Spinal cord (tissue), 10 donors: Measurements from ENCODE around the gene HIVEP1. TPM values are rescaled to one million over a fixed set of nuclear protein-coding genes. Genes with fewer than 3 reads are reported as not detected.

Experiments
- DNase-seq, 6 donors: peaks; one replicate each; pipeline versions ENCODE4 v3.0.0 to v3.0.0-alpha.2; 2013 to 2015; ENCODE audit warnings: low spot score in 6 of 6, low read depth in 4 of 6
- H3K27ac ChIP-seq: one replicate; pipeline ENCODE4 v1.5.1; 2013; ENCODE audit warnings: low read depth, low read length, control low read depth
- H3K27me3 ChIP-seq: one replicate; pipeline ENCODE4 v1.6.1; 2013; ENCODE audit warnings: low read length; ENCODE audit not compliant: control insufficient read depth, insufficient read depth
- H3K36me3 ChIP-seq: one replicate; pipeline ENCODE4 v1.6.1; 2013; ENCODE audit warnings: low read length; ENCODE audit not compliant: control insufficient read depth, insufficient read depth
- H3K4me1 ChIP-seq: one replicate; pipeline ENCODE4 v1.6.1; 2013; ENCODE audit warnings: low read length; ENCODE audit not compliant: control insufficient read depth, insufficient read depth
- H3K4me3 ChIP-seq: one replicate; pipeline ENCODE4 v1.5.1; 2013; ENCODE audit warnings: low read depth, low read length, control low read depth
- H3K9me3 ChIP-seq: one replicate; pipeline ENCODE4 v1.6.1; 2013; ENCODE audit warnings: low read length; ENCODE audit not compliant: control insufficient read depth, insufficient read depth
- WGBS: methylation state at CpG from one replicate; pipeline ENCODE4 v1.1.5; 2013; ENCODE audit warnings: missing lambda C conversion rate; ENCODE audit not compliant: insufficient coverage; 5-methylcytosine and 5-hydroxymethylcytosine counted together
- polyA plus RNA-seq, 2 donors: library from polyadenylated mRNA; unstranded; fragments of 120-200 nt; gene quantifications; one replicate each; pipeline ENCODE4 v1.2.1, GENCODE V29; 2013; ENCODE audit not compliant: insufficient read length in 2 of 2
- total RNA-seq, 2 donors: library from RNA; depleted of rRNA in 1 of 2; stranded (reverse); fragments of 120-200 nt in 1 of 2; fragments of >200 nt in 1 of 2; gene quantifications; one replicate each; pipeline versions ENCODE4 v1.2.3 to v1.2.4, GENCODE V29; 2013 to 2014
- donor health status: healthy.

The HIVEP1 gene
- total and polyA plus RNA-seq, 4 donors, result 20.4 to 29.6 (median 22.5) TPM

GRCh38 chr6:12198851-12199250, 186.7 kb downstream of the HIVEP1 start:
- WGBS, result 93% methylated on average over 3 of the region's 3 CpGs
- Histone ChIP-seq H3K27me3 (no peaks in the 10 kb centered on the region), H3K27ac (no peak overlapping the region), H3K9me3 (no peaks in the 10 kb centered on the region), H3K4me3 (no peak overlapping the region), H3K4me1 (no peaks in the 10 kb centered on the region), H3K36me3 (no peaks in the 10 kb centered on the region)
- DNase-seq, result no peak

- Histone ChIP-seq H3K27ac (no peak overlapping the region), H3K4me1 (no peaks in the 10 kb centered on the region), H3K27me3 (no peaks in the 10 kb centered on the region), H3K4me3 (no peak overlapping the region), H3K9me3 (no peaks in the 10 kb centered on the region), H3K36me3 (no peaks in the 10 kb centered on the region)
- WGBS, result 92% methylated on average over 3 of the region's 3 CpGs
- DNase-seq, result no peak
Observed at GRCh38 chr6:12200015-12200564, 188.0 kb downstream of the HIVEP1 start.

- Histone ChIP-seq H3K4me3 (no peak overlapping the region), H3K9me3 (no peaks in the 10 kb centered on the region), H3K36me3 (no peaks in the 10 kb centered on the region), H3K27ac (no peak overlapping the region), H3K4me1 (no peaks in the 10 kb centered on the region), H3K27me3 (no peaks in the 10 kb centered on the region)
- DNase-seq, result no peak
- no CpG with 5 or more reads among the region's 1 CpG for WGBS
Observed at GRCh38 chr6:12200761-12201160, 188.6 kb downstream of the HIVEP1 start.

- WGBS, result 66% methylated on average over 6 of the region's 6 CpGs
- H3K9me3 ChIP-seq, result no peaks in the 10 kb centered on the region
Observed at GRCh38 chr6:12203001-12203400, 190.9 kb downstream of the HIVEP1 start.

GRCh38 chr6:12208190-12208589, 196.1 kb downstream of the HIVEP1 start:
- Histone ChIP-seq H3K4me3 (no peak overlapping the region), H3K36me3 (no peaks in the 10 kb centered on the region), H3K9me3 (no peaks in the 10 kb centered on the region), H3K27ac (no peak overlapping the region), H3K4me1 (no peaks in the 10 kb centered on the region), H3K27me3 (no peaks in the 10 kb centered on the region)
- WGBS, result 90% methylated on average over 3 of the region's 8 CpGs
- DNase-seq, result no peak

More at GRCh38 chr6:12203001-12203400, 190.9 kb downstream of the HIVEP1 start:
- Histone ChIP-seq H3K27ac (no peak overlapping the region), H3K4me3 (no peak overlapping the region), H3K36me3 (no peaks in the 10 kb centered on the region), H3K4me1 (no peaks in the 10 kb centered on the region), H3K27me3 (no peaks in the 10 kb centered on the region)
- no peak for DNase-seq

GRCh38 chr6:12208673-12209072, 196.6 kb downstream of the HIVEP1 start:
- 92% methylated on average over 4 of the region's 4 CpGs for WGBS
- no peak overlapping the region for H3K4me3 ChIP-seq
- no peaks in the 10 kb centered on the region for H3K27me3 ChIP-seq
- H3K4me1 ChIP-seq, result no peaks in the 10 kb centered on the region
- H3K9me3 ChIP-seq, result no peaks in the 10 kb centered on the region
- DNase-seq, result no peak
- H3K36me3 ChIP-seq, result no peaks in the 10 kb centered on the region
- H3K27ac ChIP-seq, result no peak overlapping the region

Other genes with a start within 250 kb of the HIVEP1 start
- under 1 TPM in 1 of 2 donors, not detected in 1; 0.88 TPM for gene ADTRP, start 233.5 kb upstream of the HIVEP1 start, total RNA-seq
- under 1 TPM; 0.38 to 0.63 TPM for gene ADTRP, start 233.5 kb upstream of the HIVEP1 start, polyA plus RNA-seq